Measurements from ENCODE around the gene FAM169A.
"Not testable (repeated sequence)": the region's sequence is repeated elsewhere in the genome, so short reads cannot be mapped to it uniquely, and the experiment has no call there.

The FAM169A gene

GRCh38 chr5:74838262-74838661, 27.9 kb downstream of the FAM169A start:
- Histone ChIP-seq H3K4me1 (ENCODE audit: control insufficient read depth, insufficient read depth, low read length) (no peaks in the 10 kb centered on the region), H3K4me3 (ENCODE audit: low read length) (no peak overlapping the region), H3K36me3 (ENCODE audit: control insufficient read depth, insufficient read depth, low read length, severe bottlenecking) (no peaks in the 10 kb centered on the region), H3K9ac (ENCODE audit: low read length) (no peak overlapping the region), H3K27me3 (replicated peaks; ENCODE audit: control insufficient read depth, insufficient read depth, low read length) (peaks cover 6% of the 10 kb centered on the region), H3K9me3 (ENCODE audit: control insufficient read depth, low read length) (no peaks in the 10 kb centered on the region)
- DNase-seq (ENCODE audit: low read depth) = no peak

GRCh38 chr5:74837115-74837514, 29.1 kb downstream of the FAM169A start:
- H3K9ac ChIP-seq (ENCODE audit: low read length) = no peak overlapping the region
- H3K9me3 ChIP-seq (ENCODE audit: control insufficient read depth, low read length) = no peaks in the 10 kb centered on the region
- no peaks in the 10 kb centered on the region for H3K36me3 ChIP-seq (ENCODE audit: control insufficient read depth, insufficient read depth, low read length, severe bottlenecking)
- H3K27me3 ChIP-seq (replicated peaks; ENCODE audit: control insufficient read depth, insufficient read depth, low read length) = peaks cover 6% of the 10 kb centered on the region
- H3K4me1 ChIP-seq (ENCODE audit: control insufficient read depth, insufficient read depth, low read length) = no peaks in the 10 kb centered on the region
- DNase-seq (ENCODE audit: low read depth) = no peak
- no peak overlapping the region for H3K4me3 ChIP-seq (ENCODE audit: low read length)

- H3K9ac ChIP-seq (ENCODE audit: low read length) = no peak overlapping the region
- H3K4me3 ChIP-seq (ENCODE audit: low read length) = no peak overlapping the region
- H3K36me3 ChIP-seq (ENCODE audit: control insufficient read depth, insufficient read depth, low read length, severe bottlenecking) = no peaks in the 10 kb centered on the region
- DNase-seq (ENCODE audit: low read depth) = no peak
- no peaks in the 10 kb centered on the region for H3K9me3 ChIP-seq (ENCODE audit: control insufficient read depth, low read length)
- peaks cover 6% of the 10 kb centered on the region for H3K27me3 ChIP-seq (replicated peaks; ENCODE audit: control insufficient read depth, insufficient read depth, low read length)
- no peaks in the 10 kb centered on the region for H3K4me1 ChIP-seq (ENCODE audit: control insufficient read depth, insufficient read depth, low read length)
Observed at GRCh38 chr5:74833537-74834266, 32.5 kb downstream of the FAM169A start.

GRCh38 chr5:74829413-74829812, 36.8 kb downstream of the FAM169A start:
- Histone ChIP-seq H3K27me3 (replicated peaks; ENCODE audit: control insufficient read depth, insufficient read depth, low read length) (peaks cover 4% of the 10 kb centered on the region), H3K9ac (ENCODE audit: low read length) (no peak overlapping the region), H3K4me1 (ENCODE audit: control insufficient read depth, insufficient read depth, low read length) (no peaks in the 10 kb centered on the region), H3K4me3 (ENCODE audit: low read length) (no peak overlapping the region), H3K9me3 (ENCODE audit: control insufficient read depth, low read length) (no peaks in the 10 kb centered on the region), H3K36me3 (ENCODE audit: control insufficient read depth, insufficient read depth, low read length, severe bottlenecking) (no peaks in the 10 kb centered on the region)
- DNase-seq (ENCODE audit: low read depth) = no peak

- Histone ChIP-seq H3K27me3 (replicated peaks; ENCODE audit: control insufficient read depth, insufficient read depth, low read length) (no peaks in the 10 kb centered on the region), H3K4me1 (ENCODE audit: control insufficient read depth, insufficient read depth, low read length) (no peaks in the 10 kb centered on the region), H3K9ac (ENCODE audit: low read length) (no peak overlapping the region), H3K4me3 (ENCODE audit: low read length) (no peak overlapping the region), H3K36me3 (ENCODE audit: control insufficient read depth, insufficient read depth, low read length, severe bottlenecking) (no peaks in the 10 kb centered on the region), H3K9me3 (ENCODE audit: control insufficient read depth, low read length) (no peaks in the 10 kb centered on the region)
- no peak for DNase-seq (ENCODE audit: low read depth)
Observed at GRCh38 chr5:74822288-74822687, 43.9 kb downstream of the FAM169A start.

- H3K27me3 ChIP-seq (replicated peaks; ENCODE audit: control insufficient read depth, insufficient read depth, low read length) = no peaks in the 10 kb centered on the region
- DNase-seq (ENCODE audit: low read depth) = no peak
- H3K4me3 ChIP-seq (ENCODE audit: low read length) = no peak overlapping the region
- H3K9me3 ChIP-seq (ENCODE audit: control insufficient read depth, low read length) = no peaks in the 10 kb centered on the region
- H3K9ac ChIP-seq (ENCODE audit: low read length) = no peak overlapping the region
- H3K4me1 ChIP-seq (ENCODE audit: control insufficient read depth, insufficient read depth, low read length) = no peaks in the 10 kb centered on the region
- H3K36me3 ChIP-seq (ENCODE audit: control insufficient read depth, insufficient read depth, low read length, severe bottlenecking) = no peaks in the 10 kb centered on the region
Observed at GRCh38 chr5:74816875-74817274, 49.3 kb downstream of the FAM169A start.

GRCh38 chr5:74810915-74811314, 55.3 kb downstream of the FAM169A start:
- no peak overlapping the region for H3K9ac ChIP-seq (ENCODE audit: low read length)
- no peak for DNase-seq (ENCODE audit: low read depth)
- no peaks in the 10 kb centered on the region for H3K4me1 ChIP-seq (ENCODE audit: control insufficient read depth, insufficient read depth, low read length)
- no peaks in the 10 kb centered on the region for H3K9me3 ChIP-seq (ENCODE audit: control insufficient read depth, low read length)
- H3K36me3 ChIP-seq (ENCODE audit: control insufficient read depth, insufficient read depth, low read length, severe bottlenecking) = no peaks in the 10 kb centered on the region
- H3K27me3 ChIP-seq (replicated peaks; ENCODE audit: control insufficient read depth, insufficient read depth, low read length) = no peaks in the 10 kb centered on the region
- H3K4me3 ChIP-seq (ENCODE audit: low read length) = no peak overlapping the region

- no peaks in the 10 kb centered on the region for H3K27me3 ChIP-seq (replicated peaks; ENCODE audit: control insufficient read depth, insufficient read depth, low read length)
- DNase-seq (ENCODE audit: low read depth) = no peak
- no peaks in the 10 kb centered on the region for H3K9me3 ChIP-seq (ENCODE audit: control insufficient read depth, low read length)
- no peak overlapping the region for H3K9ac ChIP-seq (ENCODE audit: low read length)
- no peaks in the 10 kb centered on the region for H3K36me3 ChIP-seq (ENCODE audit: control insufficient read depth, insufficient read depth, low read length, severe bottlenecking)
- H3K4me1 ChIP-seq (ENCODE audit: control insufficient read depth, insufficient read depth, low read length) = no peaks in the 10 kb centered on the region
- no peak overlapping the region for H3K4me3 ChIP-seq (ENCODE audit: low read length)
Observed at GRCh38 chr5:74801941-74802340, 64.2 kb downstream of the FAM169A start.

GRCh38 chr5:74801197-74801596, 65.0 kb downstream of the FAM169A start:
- H3K4me3 ChIP-seq (ENCODE audit: low read length) = no peak overlapping the region
- H3K9me3 ChIP-seq (ENCODE audit: control insufficient read depth, low read length) = no peaks in the 10 kb centered on the region
- H3K27me3 ChIP-seq (replicated peaks; ENCODE audit: control insufficient read depth, insufficient read depth, low read length) = no peaks in the 10 kb centered on the region
- DNase-seq (ENCODE audit: low read depth) = no peak
- H3K9ac ChIP-seq (ENCODE audit: low read length) = no peak overlapping the region
- H3K4me1 ChIP-seq (ENCODE audit: control insufficient read depth, insufficient read depth, low read length) = no peaks in the 10 kb centered on the region
- H3K36me3 ChIP-seq (ENCODE audit: control insufficient read depth, insufficient read depth, low read length, severe bottlenecking) = no peaks in the 10 kb centered on the region

- H3K9ac ChIP-seq (ENCODE audit: low read length) = no peak overlapping the region
- H3K9me3 ChIP-seq (ENCODE audit: control insufficient read depth, low read length) = no peaks in the 10 kb centered on the region
- DNase-seq (ENCODE audit: low read depth) = no peak
- no peaks in the 10 kb centered on the region for H3K36me3 ChIP-seq (ENCODE audit: control insufficient read depth, insufficient read depth, low read length, severe bottlenecking)
- H3K4me3 ChIP-seq (ENCODE audit: low read length) = no peak overlapping the region
- H3K4me1 ChIP-seq (ENCODE audit: control insufficient read depth, insufficient read depth, low read length) = no peaks in the 10 kb centered on the region
- no peaks in the 10 kb centered on the region for H3K27me3 ChIP-seq (replicated peaks; ENCODE audit: control insufficient read depth, insufficient read depth, low read length)
Observed at GRCh38 chr5:74798977-74799911, 66.9 kb downstream of the FAM169A start.

- not testable (repeated sequence) for H3K27me3 ChIP-seq (replicated peaks; ENCODE audit: control insufficient read depth, insufficient read depth, low read length); H3K4me3 ChIP-seq (ENCODE audit: low read length); H3K4me1 ChIP-seq (ENCODE audit: control insufficient read depth, insufficient read depth, low read length); H3K9ac ChIP-seq (ENCODE audit: low read length); H3K36me3 ChIP-seq (ENCODE audit: control insufficient read depth, insufficient read depth, low read length, severe bottlenecking); DNase-seq (ENCODE audit: low read depth)
- peaks cover 10% of the 10 kb centered on the region for H3K9me3 ChIP-seq (ENCODE audit: control insufficient read depth, low read length)
Observed at GRCh38 chr5:74791669-74792068, 74.5 kb downstream of the FAM169A start.

All from adipocyte (in vitro differentiated cells).